BLaER1 (cell line): ENCODE measurements around the gene TMEM178B.

Source experiments
- H3K27ac ChIP-seq: shearing (Covaris generic); formaldehyde crosslinking; 2 replicates; pipeline ENCODE4 v1.8.1; 2022
- H3K27me3 ChIP-seq: shearing (Covaris generic); formaldehyde crosslinking; 2 replicates; pipeline ENCODE4 v1.8.1; 2022
- H3K36me3 ChIP-seq: shearing (Covaris generic); formaldehyde crosslinking; 2 replicates; pipeline ENCODE4 v1.8.1; 2022
- H3K4me1 ChIP-seq: shearing (Covaris generic); formaldehyde crosslinking; 2 replicates; pipeline ENCODE4 v1.8.1; 2022
- H3K4me2 ChIP-seq: shearing (Covaris generic); formaldehyde crosslinking; 2 replicates; pipeline ENCODE4 v1.8.1; 2022
- H3K4me3 ChIP-seq: shearing (Covaris generic); formaldehyde crosslinking; 2 replicates; pipeline ENCODE4 v1.8.1; 2022
- H3K9ac ChIP-seq: shearing (Covaris generic); formaldehyde crosslinking; 2 replicates; pipeline ENCODE4 v1.8.1; 2022
- H3K9me3 ChIP-seq: shearing (Covaris generic); formaldehyde crosslinking; 2 replicates; pipeline ENCODE4 v1.8.1; 2022
- H4K20me1 ChIP-seq: shearing (Covaris generic); formaldehyde crosslinking; 2 replicates; pipeline ENCODE4 v1.8.1; 2022
- Cebpa-rat ChIP-seq: shearing (Covaris generic); IDR thresholded peaks from 2 replicates; pipeline ENCODE4 v1.8.1; 2022

Gene TMEM178B

DNA sequence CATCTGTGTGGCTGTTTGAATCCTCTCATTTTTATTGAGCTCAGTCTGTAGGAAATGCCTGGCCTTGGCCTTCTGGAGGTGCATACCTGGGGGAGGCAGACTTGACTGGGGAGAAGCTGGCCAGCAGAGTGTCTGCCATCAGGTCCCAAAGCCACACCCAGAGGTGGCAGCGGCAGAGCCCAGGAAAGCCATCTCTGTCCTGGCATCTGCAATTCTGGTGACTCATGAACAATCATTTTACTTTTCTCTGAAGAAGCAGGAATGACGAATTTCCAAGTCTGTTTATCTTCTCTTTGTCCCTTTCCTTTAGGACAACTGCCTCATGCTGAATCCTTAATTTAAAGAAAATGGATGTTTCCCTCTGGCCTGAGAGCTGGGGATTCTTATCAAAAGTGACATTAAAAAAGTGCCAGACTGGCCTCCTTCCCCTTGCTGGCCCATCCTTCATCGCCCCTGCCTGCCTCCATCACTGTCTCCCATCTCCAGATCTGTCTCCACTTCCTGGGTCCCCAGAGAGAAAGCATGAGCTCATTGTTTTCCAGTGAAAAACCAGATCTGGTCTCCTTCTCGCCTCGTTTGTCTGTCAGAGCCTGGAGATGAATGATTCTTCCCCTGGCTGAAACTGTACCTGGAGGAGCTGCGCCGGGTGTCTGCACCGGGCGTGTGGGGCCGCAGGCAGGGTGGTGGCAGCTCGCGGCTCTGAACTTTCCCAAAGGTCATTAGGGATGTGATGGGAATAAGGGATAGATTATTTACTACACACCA lies 124.5 kb downstream of the TMEM178B start:
- Histone ChIP-seq H4K20me1 (no peaks in the 10 kb centered on the region), H3K27me3 (no peaks in the 10 kb centered on the region), H3K4me1 (peaks cover 10% of the 10 kb centered on the region; the same call in 1 of the 2 replicates), H3K36me3 (no peaks in the 10 kb centered on the region), H3K4me2 (no peak overlapping the region), H3K27ac (no peak overlapping the region), H3K9me3 (peaks cover 37% of the 10 kb centered on the region), H3K4me3 (no peak overlapping the region), H3K9ac (no peak overlapping the region)
- no peak for TF ChIP-seq Cebpa-rat

DNA sequence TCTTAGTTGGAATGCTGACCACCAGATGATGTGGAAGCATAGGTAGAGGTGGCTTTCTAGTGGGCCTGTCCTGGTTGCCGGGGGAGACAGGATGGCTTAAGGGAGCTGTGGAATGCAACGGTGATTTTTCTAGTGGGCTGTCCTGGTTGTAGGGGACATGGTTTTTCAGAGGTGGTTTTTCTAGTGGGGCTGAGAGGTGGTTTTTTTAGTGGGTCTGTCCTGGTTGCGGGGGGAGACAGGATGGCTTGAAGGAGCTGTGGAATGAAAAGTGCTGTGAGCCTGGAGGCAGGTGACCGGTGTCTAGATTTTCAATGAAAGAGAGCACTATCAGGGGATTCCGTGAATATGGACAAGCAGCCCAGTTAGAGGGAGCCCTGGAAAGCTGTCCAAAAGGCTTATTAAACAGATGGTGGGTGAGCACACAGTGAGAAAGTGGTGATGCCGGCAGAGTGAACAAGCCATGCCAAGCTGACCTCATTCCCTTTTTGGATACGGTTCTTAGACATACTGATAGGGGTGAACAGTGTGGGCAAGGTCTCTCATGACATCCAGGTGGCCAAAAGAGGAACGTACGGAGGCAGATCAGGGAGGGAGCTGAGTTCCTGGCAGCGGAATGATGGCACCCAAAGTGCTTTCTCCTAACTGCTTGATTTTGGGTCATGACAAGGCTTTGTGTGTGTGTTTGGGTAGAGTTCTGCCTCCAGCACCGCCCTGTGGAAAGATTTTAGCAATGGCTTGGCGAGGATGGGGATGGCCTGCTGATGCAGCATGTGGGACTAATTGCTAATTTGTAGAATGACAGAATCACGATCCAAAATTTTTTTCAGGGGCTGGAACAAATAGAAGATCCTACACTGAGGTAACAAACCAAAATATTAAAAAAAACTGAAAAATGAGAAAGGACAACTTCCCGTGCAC lies 126.6 kb downstream of the TMEM178B start:
- H3K9me3 ChIP-seq, result peaks cover 17% of the 10 kb centered on the region
- no peak overlapping the region for H3K4me2 ChIP-seq
- H3K27ac ChIP-seq, result no peak overlapping the region
- no peak overlapping the region for H3K9ac ChIP-seq
- H3K4me3 ChIP-seq, result no peak overlapping the region
- peaks cover 8% of the 10 kb centered on the region; the same call in 1 of the 2 replicates for H3K4me1 ChIP-seq
- H3K36me3 ChIP-seq, result no peaks in the 10 kb centered on the region
- TF ChIP-seq Cebpa-rat, result no peak
- no peaks in the 10 kb centered on the region for H4K20me1 ChIP-seq
- H3K27me3 ChIP-seq, result no peaks in the 10 kb centered on the region

DNA sequence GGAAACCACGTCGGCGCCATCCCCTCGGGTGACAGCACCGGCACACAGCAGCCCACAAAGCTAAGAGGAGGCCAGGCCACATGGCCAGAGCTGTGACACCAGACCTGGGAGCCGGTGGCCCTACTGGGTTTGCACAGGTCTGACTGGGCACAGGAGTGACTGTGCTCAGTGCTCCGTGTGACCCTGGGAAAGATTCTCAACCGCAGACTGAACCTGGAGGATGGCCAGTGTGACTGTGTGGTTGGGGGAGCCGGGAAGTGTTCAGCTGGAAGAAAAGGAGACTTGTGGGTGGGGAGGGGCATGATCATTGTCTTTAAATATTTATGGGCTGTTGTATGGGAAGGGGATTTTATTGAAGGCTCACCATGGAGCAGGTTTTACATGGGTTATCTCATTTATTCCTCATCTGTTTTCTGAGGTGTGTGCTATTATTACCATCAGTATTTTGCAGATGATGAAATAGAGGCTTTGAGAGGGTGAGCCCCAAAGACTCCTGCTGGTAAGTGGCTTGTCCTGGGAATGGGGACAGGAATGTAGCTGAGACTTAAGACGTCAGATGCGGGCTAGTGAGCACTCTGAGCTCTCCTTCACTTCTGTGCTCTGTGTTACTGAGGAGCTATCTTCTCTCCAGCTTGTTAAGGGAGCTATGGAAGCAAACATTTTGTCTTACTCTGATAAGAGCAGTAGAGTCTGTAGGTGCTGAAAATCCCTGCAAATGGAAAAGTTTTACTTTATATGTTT lies 127.5 kb downstream of the TMEM178B start:
- no peak overlapping the region for H3K4me3 ChIP-seq
- H3K4me1 ChIP-seq, result no peaks in the 10 kb centered on the region; the same call in 1 of the 2 replicates
- no peaks in the 10 kb centered on the region for H4K20me1 ChIP-seq
- TF ChIP-seq Cebpa-rat, result no peak
- peaks cover 12% of the 10 kb centered on the region for H3K9me3 ChIP-seq
- no peak overlapping the region for H3K27ac ChIP-seq
- no peaks in the 10 kb centered on the region for H3K27me3 ChIP-seq
- no peak overlapping the region for H3K4me2 ChIP-seq
- no peaks in the 10 kb centered on the region for H3K36me3 ChIP-seq
- H3K9ac ChIP-seq, result no peak overlapping the region

DNA sequence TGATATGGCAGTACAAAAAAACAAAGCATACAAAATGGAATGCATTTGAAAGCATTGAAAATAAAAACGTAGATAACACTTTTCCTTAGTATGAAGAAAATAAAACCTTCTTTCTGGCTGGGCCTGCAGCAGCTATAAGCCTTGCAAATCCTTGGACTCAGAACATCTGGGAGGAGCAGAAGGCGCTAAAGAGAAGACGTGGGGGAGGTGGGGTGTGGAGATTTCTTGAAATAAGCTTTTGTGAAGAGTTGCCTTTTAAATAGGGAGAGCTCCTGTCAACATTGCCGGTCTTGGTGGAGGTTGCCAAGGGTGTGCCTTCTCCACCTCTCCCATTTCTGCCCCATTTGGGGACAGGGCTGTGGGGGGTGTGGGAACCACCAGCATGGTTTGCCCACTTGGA lies 128.7 kb downstream of the TMEM178B start:
- TF ChIP-seq Cebpa-rat, result no peak
- H4K20me1 ChIP-seq, result no peaks in the 10 kb centered on the region
- no peaks in the 10 kb centered on the region for H3K36me3 ChIP-seq
- no peaks in the 10 kb centered on the region for H3K4me1 ChIP-seq
- H3K27me3 ChIP-seq, result no peaks in the 10 kb centered on the region
- H3K9me3 ChIP-seq, result 0 out of 2 replicates have a peak, but pooled peaks cover under 1% of the 10 kb centered on the region
- no peak overlapping the region for H3K9ac ChIP-seq
- H3K27ac ChIP-seq, result no peak overlapping the region
- H3K4me3 ChIP-seq, result no peak overlapping the region
- no peak overlapping the region for H3K4me2 ChIP-seq

DNA sequence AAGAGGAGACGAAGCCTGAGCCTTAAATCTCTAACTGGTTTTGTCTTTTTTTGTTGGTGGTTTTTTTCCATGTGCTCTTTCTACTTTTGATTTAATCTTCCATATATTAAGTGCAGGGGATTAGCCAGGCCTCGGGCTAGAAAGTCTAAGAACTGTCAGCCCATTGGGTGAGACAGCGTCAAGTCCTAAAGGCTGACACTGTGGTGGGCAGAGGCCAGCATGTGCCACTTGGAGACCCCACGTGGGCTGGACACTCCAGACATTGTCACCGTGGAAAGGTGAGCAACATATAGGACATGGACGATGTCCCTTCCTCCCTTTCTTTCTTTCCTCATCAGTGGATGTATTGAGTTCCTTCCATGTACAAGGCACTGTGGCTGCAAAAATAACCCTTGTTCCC lies 129.3 kb downstream of the TMEM178B start:
- Histone ChIP-seq H3K36me3 (no peaks in the 10 kb centered on the region), H3K9ac (no peak overlapping the region), H3K4me1 (no peaks in the 10 kb centered on the region), H3K27ac (no peak overlapping the region), H3K9me3 (no peaks in the 10 kb centered on the region), H3K4me2 (no peak overlapping the region), H3K27me3 (no peaks in the 10 kb centered on the region), H3K4me3 (no peak overlapping the region), H4K20me1 (no peaks in the 10 kb centered on the region)
- no peak for TF ChIP-seq Cebpa-rat

DNA sequence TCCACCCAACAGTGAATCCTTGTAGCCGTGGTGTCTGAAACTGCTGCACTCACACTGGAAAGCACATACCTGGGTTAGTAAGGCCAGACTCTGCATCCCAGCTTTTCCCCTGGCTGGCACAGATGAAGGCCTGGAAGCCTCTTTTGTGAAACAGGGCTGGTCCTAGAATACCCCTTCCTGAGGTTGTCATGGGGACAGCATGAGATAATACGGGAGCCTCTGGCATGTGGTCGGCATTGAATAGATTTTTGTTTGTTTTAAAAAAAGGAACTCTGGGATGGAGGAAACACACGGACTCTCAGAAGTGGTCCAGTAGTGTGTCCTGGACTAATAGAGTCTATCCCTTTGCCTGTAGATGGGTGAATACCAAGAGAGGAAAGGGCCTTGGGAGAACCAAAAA lies 129.7 kb downstream of the TMEM178B start:
- H3K9ac ChIP-seq, result no peak overlapping the region
- no peaks in the 10 kb centered on the region for H3K9me3 ChIP-seq
- TF ChIP-seq Cebpa-rat, result no peak
- H3K27ac ChIP-seq, result no peak overlapping the region
- H3K4me3 ChIP-seq, result no peak overlapping the region
- no peaks in the 10 kb centered on the region for H3K4me1 ChIP-seq
- no peak overlapping the region for H3K4me2 ChIP-seq
- H4K20me1 ChIP-seq, result no peaks in the 10 kb centered on the region
- no peaks in the 10 kb centered on the region for H3K36me3 ChIP-seq
- no peaks in the 10 kb centered on the region for H3K27me3 ChIP-seq

DNA sequence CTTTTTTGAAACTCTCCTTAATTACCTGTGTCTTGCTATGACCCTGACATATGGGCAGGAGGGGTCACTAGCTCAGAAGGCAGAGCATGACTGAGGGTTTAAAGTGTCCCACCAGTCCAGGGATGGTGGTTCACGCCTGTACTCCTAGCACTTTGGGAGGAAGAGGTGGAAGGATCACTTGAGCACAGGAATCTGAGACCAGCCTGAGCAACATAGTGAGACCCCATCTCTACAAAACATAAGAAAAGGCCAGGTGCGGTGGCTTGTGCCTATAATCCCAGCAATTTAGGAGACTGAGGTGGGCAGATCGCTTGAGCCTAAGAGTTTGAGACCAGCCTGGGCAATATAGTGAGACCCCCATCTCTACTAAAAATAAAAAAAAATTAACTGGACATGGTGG lies 133.8 kb downstream of the TMEM178B start:
- Histone ChIP-seq H3K9ac (no peak overlapping the region), H3K9me3 (no peaks in the 10 kb centered on the region), H3K27me3 (no peaks in the 10 kb centered on the region)

DNA sequence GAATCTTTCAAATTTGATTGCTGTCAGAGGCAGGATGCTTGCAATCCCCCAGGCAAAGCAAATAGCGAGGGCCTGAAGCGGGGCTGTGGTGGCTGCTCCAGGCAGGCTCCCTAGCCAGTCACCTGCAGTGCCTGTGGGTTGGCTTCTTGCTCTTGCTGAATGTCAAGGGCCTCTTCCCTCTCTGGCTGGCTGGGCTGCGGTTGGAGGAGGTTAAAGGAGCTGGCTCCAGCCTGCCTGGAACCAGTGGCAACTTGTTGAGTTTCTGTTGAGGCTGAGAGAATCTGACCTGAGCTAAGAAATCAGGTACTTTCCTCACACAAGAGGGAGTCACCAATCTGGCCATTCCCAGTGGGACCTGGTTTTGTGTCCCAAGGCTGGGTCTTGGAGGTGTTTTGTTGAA lies 134.7 kb downstream of the TMEM178B start:
- no peak for TF ChIP-seq Cebpa-rat
- Histone ChIP-seq H3K36me3 (no peaks in the 10 kb centered on the region), H3K4me3 (no peak overlapping the region), H3K27me3 (no peaks in the 10 kb centered on the region), H3K4me2 (no peak overlapping the region), H3K4me1 (no peaks in the 10 kb centered on the region), H3K9me3 (no peaks in the 10 kb centered on the region), H3K27ac (no peak overlapping the region), H3K9ac (no peak overlapping the region), H4K20me1 (no peaks in the 10 kb centered on the region)

More for the DNA sequence above, 133.8 kb downstream of the TMEM178B start:
- Histone ChIP-seq H3K27ac (no peak overlapping the region), H3K4me2 (no peak overlapping the region), H3K4me3 (no peak overlapping the region), H4K20me1 (no peaks in the 10 kb centered on the region), H3K36me3 (no peaks in the 10 kb centered on the region), H3K4me1 (no peaks in the 10 kb centered on the region)
- TF ChIP-seq Cebpa-rat, result no peak

DNA sequence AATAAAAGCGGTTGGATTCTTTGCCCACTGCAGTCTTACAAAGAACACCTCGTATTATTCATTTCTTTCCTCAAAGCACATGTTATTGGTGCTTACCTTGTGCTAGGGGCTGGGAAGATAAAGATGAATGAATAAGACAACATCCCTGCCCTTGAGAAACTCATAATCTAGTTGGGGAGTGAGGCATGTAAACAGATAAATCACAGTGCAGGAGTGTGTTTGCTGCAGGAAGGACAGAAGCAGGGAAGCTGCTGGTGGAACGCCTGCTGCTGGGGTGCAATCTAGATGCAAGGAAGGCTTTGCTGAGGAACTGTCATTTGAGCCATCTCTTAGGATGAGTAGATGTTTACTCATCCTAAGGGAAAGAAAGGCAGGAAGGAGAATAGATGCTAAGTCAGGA lies 135.6 kb downstream of the TMEM178B start:
- H3K27ac ChIP-seq, result no peak overlapping the region
- H3K36me3 ChIP-seq, result no peaks in the 10 kb centered on the region
- H4K20me1 ChIP-seq, result no peaks in the 10 kb centered on the region
- no peak overlapping the region for H3K4me3 ChIP-seq
- H3K27me3 ChIP-seq, result no peaks in the 10 kb centered on the region
- no peak overlapping the region for H3K4me2 ChIP-seq
- no peak for TF ChIP-seq Cebpa-rat
- H3K9ac ChIP-seq, result no peak overlapping the region
- H3K4me1 ChIP-seq, result no peaks in the 10 kb centered on the region
- H3K9me3 ChIP-seq, result no peaks in the 10 kb centered on the region

DNA sequence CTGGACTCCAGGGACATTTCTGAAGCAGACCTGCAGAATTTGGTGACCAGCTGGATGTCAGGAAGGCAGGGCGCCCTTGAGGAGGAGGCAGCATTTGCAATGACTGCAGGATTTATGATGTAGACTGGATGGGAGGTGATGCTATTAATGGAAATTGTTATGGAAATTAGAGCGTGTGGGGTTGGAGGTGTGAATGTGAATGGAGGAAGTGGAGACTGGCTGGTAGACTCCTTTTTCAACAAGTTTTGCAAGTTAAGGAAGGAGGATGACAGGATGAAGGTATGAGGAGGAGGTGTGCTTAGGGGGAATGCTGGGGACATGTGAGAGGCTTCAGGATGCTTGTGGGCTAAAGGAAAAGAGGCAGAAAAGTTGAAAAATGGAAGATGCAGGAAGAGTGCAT lies 137.0 kb downstream of the TMEM178B start:
- H3K4me2 ChIP-seq, result no peak overlapping the region
- no peak overlapping the region for H3K27ac ChIP-seq
- no peak overlapping the region for H3K4me3 ChIP-seq
- no peaks in the 10 kb centered on the region for H3K4me1 ChIP-seq
- no peaks in the 10 kb centered on the region for H3K36me3 ChIP-seq
- H3K27me3 ChIP-seq, result no peaks in the 10 kb centered on the region
- no peaks in the 10 kb centered on the region for H3K9me3 ChIP-seq
- no peak overlapping the region for H3K9ac ChIP-seq
- TF ChIP-seq Cebpa-rat, result no peak
- no peaks in the 10 kb centered on the region for H4K20me1 ChIP-seq
